H1 (cell line): Measurements from ENCODE around the gene VEGFC. TPM values are rescaled to one million over a fixed set of nuclear protein-coding genes. Genes with fewer than 3 reads are reported as not detected.

ENCODE experiments used
- CBX5 ChIP-seq: fragments of 300-800, 300-1000 bp; sonication (generic); IDR thresholded peaks from 2 replicates; pipeline ENCODE4 v1.7.1; 2016; ENCODE audit warnings: antibody characterized with exemption, low read length, low read depth
- RBBP5 ChIP-seq: IDR thresholded peaks from 2 replicates; pipeline ENCODE4 v1.7.1; 2012; ENCODE audit warnings: low read depth, mild to moderate bottlenecking, inconsistent platforms, low read length, moderate library complexity, borderline replicate concordance
- TBP ChIP-seq: IDR thresholded peaks from 2 replicates; pipeline ENCODE4 v1.6.1; 2011; ENCODE audit warnings: low read depth, low read length, improper control_type of control experiment
- ZNF274 ChIP-seq: IDR thresholded peaks from 2 replicates; pipeline ENCODE4 v1.7.0; 2012; ENCODE audit warnings: low read length, borderline replicate concordance; ENCODE audit errors: extremely low read depth
- polyA plus RNA-seq, 7 experiments: library from polyadenylated mRNA; depleted of rRNA in 3 of 7; stranded (reverse) in 5 of 7; unstranded in 2 of 7; fragments of >200 nt in 5 of 7; fragments of 200-250 nt in 2 of 7; gene quantifications; 1 replicate in 5 of 7; 2 replicates in 1 of 7; 4 replicates in 1 of 7; pipeline versions ENCODE4 v1.2.1 to v1.2.3, GENCODE V29; 2011 to 2013; ENCODE audit warnings: missing spikeins in 2 of 7, mixed read lengths in 2 of 7
- total RNA-seq: library from RNA; stranded (reverse); fragmentation: NEBNext Ultra II Directional; extraction: Animal tissue kit (Norgen Biotek cat#: 25700); gene quantifications from 2 replicates; pipeline ENCODE4 v1.2.1, GENCODE V29; 2021
- TF ChIP-seq, protein P1 (sequence below), 3 experiments: IDR thresholded peaks; 1 replicate in 2 of 3; 2 replicates in 1 of 3; pipeline versions ENCODE4 v1.5.1 to v1.6.1; 2011; ENCODE audit warnings: low read length in 3 of 3, mild to moderate bottlenecking in 3 of 3, inconsistent platforms in 2 of 3, low read depth in 1 of 3, moderate library complexity in 1 of 3; ENCODE audit not compliant: insufficient read depth in 1 of 3; ENCODE audit errors: control extremely low read depth in 1 of 3
- TF ChIP-seq, protein P2 (sequence below): IDR thresholded peaks from 2 replicates; pipeline ENCODE4 v1.6.1; 2012; ENCODE audit warnings: inconsistent platforms

VEGFC gene
- total and polyA plus RNA-seq, 2 of the 8 experiments (the other 6 are each of a cell fraction or from before 2014, with no cell fraction given), result 0.53 to 1.4 TPM

DNA sequence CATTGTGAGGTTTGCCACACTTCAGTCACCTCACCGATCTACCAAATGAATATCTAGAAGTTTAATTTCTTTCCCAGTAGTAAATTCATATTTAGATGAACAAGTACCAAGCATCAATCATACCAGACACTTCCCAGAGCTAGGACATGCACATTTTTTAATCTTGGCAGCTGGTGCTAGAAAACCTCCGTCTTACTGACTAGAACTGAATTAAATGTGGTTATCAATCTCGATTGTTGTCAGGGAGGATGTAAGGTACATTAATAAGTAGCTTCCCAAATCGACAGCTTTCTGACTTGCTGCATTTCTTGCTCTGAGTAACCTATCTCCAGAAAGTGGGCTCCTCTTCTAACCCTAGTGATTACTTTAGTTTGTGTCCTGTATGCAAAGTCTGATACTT, 34.4 kb downstream of the VEGFC start (continued):
- TF ChIP-seq, protein P1, sequence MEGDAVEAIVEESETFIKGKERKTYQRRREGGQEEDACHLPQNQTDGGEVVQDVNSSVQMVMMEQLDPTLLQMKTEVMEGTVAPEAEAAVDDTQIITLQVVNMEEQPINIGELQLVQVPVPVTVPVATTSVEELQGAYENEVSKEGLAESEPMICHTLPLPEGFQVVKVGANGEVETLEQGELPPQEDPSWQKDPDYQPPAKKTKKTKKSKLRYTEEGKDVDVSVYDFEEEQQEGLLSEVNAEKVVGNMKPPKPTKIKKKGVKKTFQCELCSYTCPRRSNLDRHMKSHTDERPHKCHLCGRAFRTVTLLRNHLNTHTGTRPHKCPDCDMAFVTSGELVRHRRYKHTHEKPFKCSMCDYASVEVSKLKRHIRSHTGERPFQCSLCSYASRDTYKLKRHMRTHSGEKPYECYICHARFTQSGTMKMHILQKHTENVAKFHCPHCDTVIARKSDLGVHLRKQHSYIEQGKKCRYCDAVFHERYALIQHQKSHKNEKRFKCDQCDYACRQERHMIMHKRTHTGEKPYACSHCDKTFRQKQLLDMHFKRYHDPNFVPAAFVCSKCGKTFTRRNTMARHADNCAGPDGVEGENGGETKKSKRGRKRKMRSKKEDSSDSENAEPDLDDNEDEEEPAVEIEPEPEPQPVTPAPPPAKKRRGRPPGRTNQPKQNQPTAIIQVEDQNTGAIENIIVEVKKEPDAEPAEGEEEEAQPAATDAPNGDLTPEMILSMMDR (IDR thresholded peaks at IDR 0.05; ENCODE audit: control extremely low read depth in 1 of 3, insufficient read depth in 1 of 3, low read depth in 1 of 3, low read length in 3 of 3), result no peak
- no peak for TF ChIP-seq CBX5
- no peak for TF ChIP-seq RBBP5
- no peak for TF ChIP-seq ZNF274
- no peak for TF ChIP-seq TBP
- TF ChIP-seq, protein P2, sequence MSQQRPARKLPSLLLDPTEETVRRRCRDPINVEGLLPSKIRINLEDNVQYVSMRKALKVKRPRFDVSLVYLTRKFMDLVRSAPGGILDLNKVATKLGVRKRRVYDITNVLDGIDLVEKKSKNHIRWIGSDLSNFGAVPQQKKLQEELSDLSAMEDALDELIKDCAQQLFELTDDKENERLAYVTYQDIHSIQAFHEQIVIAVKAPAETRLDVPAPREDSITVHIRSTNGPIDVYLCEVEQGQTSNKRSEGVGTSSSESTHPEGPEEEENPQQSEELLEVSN, result no peak
